Suprapubic skin (tissue), 3 donors: ENCODE results near the gene PUS10.

Experiments
- CTCF ChIP-seq, 2 donors: fragments of 200-600 bp in 1 of 2; fragments of 450-650 bp in 1 of 2; sonication (generic) in 1 of 2; IDR thresholded peaks; one replicate each; pipeline ENCODE4 v1.5.1; 2016 to 2019; ENCODE audit warnings: antibody characterized with exemption in 2 of 2, mild to moderate bottlenecking in 1 of 2, moderate library complexity in 1 of 2
- POLR2A ChIP-seq, 2 donors: fragments of 450-650 bp; IDR thresholded peaks; one replicate each; pipeline ENCODE4 v1.6.1; 2017; ENCODE audit warnings: antibody characterized with exemption in 2 of 2, mild to moderate bottlenecking in 2 of 2, moderate library complexity in 2 of 2

GRCh38 chr2:60992985-60993392, 25.1 kb downstream of the PUS10 start:
- TF ChIP-seq CTCF (IDR thresholded peaks at IDR 0.05), result no peak
- no peak for TF ChIP-seq POLR2A (IDR thresholded peaks at IDR 0.05)
